Trophoblast cell (in vitro differentiated cells and primary cell): ENCODE data around the gene UBR3.

Source experiments
- DNase-seq, 2 donors: peaks; one replicate each; pipeline ENCODE4 v3.0.0-alpha.2; 2016
- H2AFZ ChIP-seq: 2 replicates; pipeline ENCODE4 v1.6.1; 2013; ENCODE audit warnings: low read length, moderate library complexity, mild to moderate bottlenecking; ENCODE audit not compliant: insufficient read depth, poor library complexity
- H2AK5ac ChIP-seq: 2 replicates; pipeline ENCODE4 v1.6.1; 2013; ENCODE audit warnings: mild to moderate bottlenecking, low read length
- H2BK120ac ChIP-seq: 2 replicates; pipeline ENCODE4 v1.6.1; 2013; ENCODE audit warnings: low read length, mild to moderate bottlenecking, moderate library complexity; ENCODE audit not compliant: insufficient read depth, poor library complexity
- H2BK12ac ChIP-seq: 2 replicates; pipeline ENCODE4 v1.6.1; 2013; ENCODE audit warnings: mild to moderate bottlenecking, low read length, moderate library complexity
- H2BK5ac ChIP-seq: 2 replicates; pipeline ENCODE4 v1.6.1; 2013; ENCODE audit warnings: low read length, low read depth, moderate library complexity, mild to moderate bottlenecking; ENCODE audit not compliant: poor library complexity
- H3K14ac ChIP-seq: 2 replicates; pipeline ENCODE4 v1.6.1; 2013; ENCODE audit warnings: mild to moderate bottlenecking, low read length
- H3K18ac ChIP-seq: 2 replicates; pipeline ENCODE4 v1.6.1; 2013; ENCODE audit warnings: mild to moderate bottlenecking, low read length
- H3K23ac ChIP-seq: 2 replicates; pipeline ENCODE4 v1.6.1; 2013; ENCODE audit warnings: low read length
- H3K27ac ChIP-seq: 2 replicates; pipeline ENCODE4 v1.5.1; 2013; ENCODE audit warnings: low read depth, mild to moderate bottlenecking, inconsistent platforms, low read length, moderate library complexity
- H3K27me3 ChIP-seq: 2 replicates; pipeline ENCODE4 v1.6.1; 2013; ENCODE audit warnings: inconsistent platforms, mild to moderate bottlenecking, low read length, moderate library complexity; ENCODE audit not compliant: insufficient read depth
- H3K36me3 ChIP-seq, 2 experiments: 1 replicate in 1 of 2; 2 replicates in 1 of 2; pipeline ENCODE4 v1.6.1; 2013; ENCODE audit warnings: low read length in 2 of 2, mild to moderate bottlenecking in 2 of 2, moderate library complexity in 1 of 2; ENCODE audit not compliant: insufficient read depth in 2 of 2, control insufficient read depth in 1 of 2
- H3K4ac ChIP-seq: 2 replicates; pipeline ENCODE4 v1.6.1; 2013; ENCODE audit warnings: low read depth, mild to moderate bottlenecking, low read length, moderate library complexity
- H3K4me1 ChIP-seq, 2 experiments: 1 replicate in 1 of 2; 2 replicates in 1 of 2; pipeline ENCODE4 v1.6.1; 2013; ENCODE audit warnings: low read length in 2 of 2, mild to moderate bottlenecking in 2 of 2, moderate library complexity in 1 of 2; ENCODE audit not compliant: insufficient read depth in 2 of 2, control insufficient read depth in 1 of 2
- H3K4me2 ChIP-seq: 2 replicates; pipeline ENCODE4 v1.6.1; 2013; ENCODE audit warnings: inconsistent platforms, mild to moderate bottlenecking, low read length, moderate library complexity
- H3K4me3 ChIP-seq: 2 replicates; pipeline ENCODE4 v1.5.1; 2013; ENCODE audit warnings: mild to moderate bottlenecking, low read depth, low read length, inconsistent platforms
- H3K79me1 ChIP-seq: one replicate; pipeline ENCODE4 v1.6.1; 2013; ENCODE audit warnings: low read length
- H3K79me2 ChIP-seq: 2 replicates; pipeline ENCODE4 v1.6.1; 2013; ENCODE audit warnings: low read length, mild to moderate bottlenecking; ENCODE audit not compliant: control insufficient read depth, insufficient read depth, poor library complexity
- H3K9ac ChIP-seq: 2 replicates; pipeline ENCODE4 v1.6.1; 2013; ENCODE audit warnings: mild to moderate bottlenecking, low read length
- H3K9me3 ChIP-seq: 2 replicates; pipeline ENCODE4 v1.6.1; 2013; ENCODE audit warnings: low read depth, mild to moderate bottlenecking, control low read depth, inconsistent platforms, low read length; ENCODE audit not compliant: insufficient read depth
- H4K12ac ChIP-seq: 2 replicates; pipeline ENCODE4 v1.6.1; 2013; ENCODE audit warnings: low read depth, mild to moderate bottlenecking, low read length, moderate library complexity
- H4K8ac ChIP-seq: 2 replicates; pipeline ENCODE4 v1.6.1; 2013; ENCODE audit warnings: low read depth, mild to moderate bottlenecking, low read length, moderate library complexity
- H4K91ac ChIP-seq: one replicate; pipeline ENCODE4 v1.6.1; 2013; ENCODE audit warnings: low read depth, mild to moderate bottlenecking, low read length, moderate library complexity
- WGBS: extraction: QIAGEN DNeasy Blood & Tissue Kit; methylation state at CpG from one replicate; pipeline ENCODE4 v1.1.7; 2013; ENCODE audit warnings: missing lambda C conversion rate; ENCODE audit not compliant: insufficient read length, insufficient coverage; ENCODE audit errors: extremely low coverage; 5-methylcytosine and 5-hydroxymethylcytosine counted together

The UBR3 gene

GRCh38 chr2:169906731-169907130 lies 79.5 kb downstream of the UBR3 start:
- no peak overlapping the region for H4K8ac ChIP-seq

GRCh38 chr2:169909376-169909775 lies 82.1 kb downstream of the UBR3 start:
- H2BK12ac ChIP-seq = no peak overlapping the region
- no peak overlapping the region for H3K4me3 ChIP-seq
- no peak overlapping the region for H3K9ac ChIP-seq
- H3K27ac ChIP-seq = no peak overlapping the region
- no peak for DNase-seq
- H3K18ac ChIP-seq = no peak overlapping the region
- H2BK120ac ChIP-seq = no peak overlapping the region
- H3K4ac ChIP-seq = no peak overlapping the region
- H3K27me3 ChIP-seq = no peaks in the 10 kb centered on the region
- H3K79me2 ChIP-seq = no peaks in the 10 kb centered on the region
- H2BK5ac ChIP-seq = no peak overlapping the region
- H3K4me2 ChIP-seq = no peak overlapping the region
- no peak overlapping the region for H4K91ac ChIP-seq
- H3K14ac ChIP-seq = no peak overlapping the region
- no peaks in the 10 kb centered on the region for H3K36me3 ChIP-seq
- no peak overlapping the region for H4K12ac ChIP-seq
- no peaks in the 10 kb centered on the region for H3K79me1 ChIP-seq
- no peak overlapping the region for H3K23ac ChIP-seq
- no peaks in the 10 kb centered on the region for H3K9me3 ChIP-seq
- no peak overlapping the region for H4K8ac ChIP-seq
- H2AFZ ChIP-seq = no peak overlapping the region
- no peak overlapping the region for H2AK5ac ChIP-seq
- H3K4me1 ChIP-seq = no peaks in the 10 kb centered on the region

More at GRCh38 chr2:169906731-169907130, 79.5 kb downstream of the UBR3 start:
- Histone ChIP-seq H3K36me3 (no peaks in the 10 kb centered on the region), H3K23ac (no peak overlapping the region), H2AFZ (no peak overlapping the region), H3K4ac (no peak overlapping the region), H3K4me1 (no peaks in the 10 kb centered on the region), H3K9ac (no peak overlapping the region), H3K9me3 (no peaks in the 10 kb centered on the region), H4K12ac (no peak overlapping the region), H2AK5ac (no peak overlapping the region), H3K27ac (no peak overlapping the region), H3K27me3 (no peaks in the 10 kb centered on the region), H3K79me1 (no peaks in the 10 kb centered on the region), H3K79me2 (no peaks in the 10 kb centered on the region), H4K91ac (no peak overlapping the region), H2BK12ac (no peak overlapping the region), H2BK120ac (no peak overlapping the region), H2BK5ac (no peak overlapping the region), H3K18ac (no peak overlapping the region), H3K4me2 (no peak overlapping the region), H3K4me3 (no peak overlapping the region), H3K14ac (no peak overlapping the region)
- no CpG with 5 or more reads among the region's 2 CpGs for WGBS
- no peak for DNase-seq

- Histone ChIP-seq H2BK5ac (no peak overlapping the region), H3K4me3 (no peak overlapping the region), H4K91ac (no peak overlapping the region), H2BK120ac (no peak overlapping the region), H3K14ac (no peak overlapping the region), H3K4me1 (no peaks in the 10 kb centered on the region), H3K36me3 (no peaks in the 10 kb centered on the region), H3K18ac (no peak overlapping the region), H3K27ac (no peak overlapping the region), H3K27me3 (no peaks in the 10 kb centered on the region), H2AFZ (no peak overlapping the region), H3K4me2 (no peak overlapping the region), H4K8ac (no peak overlapping the region), H3K79me2 (no peaks in the 10 kb centered on the region), H2AK5ac (no peak overlapping the region), H3K9me3 (no peaks in the 10 kb centered on the region), H2BK12ac (no peak overlapping the region), H3K9ac (no peak overlapping the region), H4K12ac (no peak overlapping the region), H3K4ac (no peak overlapping the region), H3K23ac (no peak overlapping the region), H3K79me1 (no peaks in the 10 kb centered on the region)
- no CpG with 5 or more reads among the region's 7 CpGs for WGBS
- no peak for DNase-seq
These were observed 83.0 kb downstream of the UBR3 start for GRCh38 chr2:169910109-169910799.

- DNase-seq = no peak
- Histone ChIP-seq H2BK12ac (no peak overlapping the region), H3K79me2 (no peaks in the 10 kb centered on the region), H2BK120ac (no peak overlapping the region), H3K4me1 (no peaks in the 10 kb centered on the region), H3K4ac (no peak overlapping the region), H3K79me1 (no peaks in the 10 kb centered on the region), H3K14ac (no peak overlapping the region), H4K8ac (no peak overlapping the region), H3K9ac (no peak overlapping the region), H3K27me3 (no peaks in the 10 kb centered on the region), H3K27ac (no peak overlapping the region), H2AK5ac (no peak overlapping the region), H3K4me2 (no peak overlapping the region), H3K36me3 (no peaks in the 10 kb centered on the region), H2BK5ac (no peak overlapping the region), H4K91ac (no peak overlapping the region), H3K23ac (no peak overlapping the region), H4K12ac (no peak overlapping the region), H2AFZ (no peak overlapping the region), H3K18ac (no peak overlapping the region), H3K4me3 (no peak overlapping the region), H3K9me3 (no peaks in the 10 kb centered on the region)
- no CpG with 5 or more reads among the region's 1 CpG for WGBS
These were observed 83.9 kb downstream of the UBR3 start for GRCh38 chr2:169911119-169911518.
